KG1 (cell line): Measurements from ENCODE around the gene UCK2.

ENCODE experiments used
- DNase-seq: peaks from one replicate; lab custom pipeline; 2025; lab: John Stamatoyannopoulos, UW

UCK2 gene

GRCh38 chr1:165856021-165856420 is 28.6 kb downstream of the UCK2 start:
- no peak for DNase-seq

- no peak for DNase-seq
Observed at GRCh38 chr1:165856606-165857005, 29.2 kb downstream of the UCK2 start.

- DNase-seq = no peak
Observed at GRCh38 chr1:165857046-165857801, 29.8 kb downstream of the UCK2 start.

GRCh38 chr1:165858364-165858823 is 31.0 kb downstream of the UCK2 start:
- no peak for DNase-seq

DNA sequence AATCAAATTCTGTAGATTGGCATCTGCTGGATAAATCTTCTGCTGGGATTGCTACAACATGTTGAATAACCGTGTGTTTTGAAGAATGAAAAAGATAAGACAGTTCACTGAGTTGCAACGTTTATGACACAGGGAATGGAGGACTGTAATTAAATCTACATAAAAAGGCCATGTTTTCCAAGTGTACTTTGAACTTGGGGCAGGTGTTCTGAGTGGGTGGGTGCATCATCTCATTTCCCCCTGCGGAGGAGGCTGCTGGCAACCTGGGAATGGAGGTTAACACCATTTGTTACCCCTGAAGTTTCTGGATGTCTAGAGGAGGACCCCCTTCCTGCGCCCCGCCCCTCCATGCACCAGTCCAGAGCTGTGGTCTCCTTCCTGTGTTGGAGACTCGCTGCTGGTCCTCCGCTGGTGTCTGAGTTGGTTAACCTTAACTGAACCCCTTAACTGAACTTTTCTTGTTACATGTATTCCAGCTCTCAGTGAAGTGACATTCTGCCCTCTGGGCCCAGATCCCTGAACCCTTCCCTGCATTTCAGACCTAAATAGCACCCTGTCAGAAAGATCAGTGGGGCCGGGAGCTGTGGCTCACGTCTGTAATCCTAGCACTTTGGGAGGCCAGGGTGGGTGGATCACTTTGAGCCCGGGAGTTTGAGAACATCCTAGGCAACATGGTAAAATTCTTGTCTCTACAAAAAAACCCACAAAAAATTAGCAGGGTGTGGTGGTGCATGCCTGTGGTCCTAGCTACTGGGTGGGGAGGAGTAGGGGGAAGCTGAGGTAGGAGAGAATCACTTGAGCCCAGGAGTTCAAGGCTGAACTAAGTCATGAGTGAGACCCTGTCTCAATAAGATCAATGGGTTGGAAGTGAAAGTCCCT is 31.8 kb downstream of the UCK2 start:
- no peak for DNase-seq

GRCh38 chr1:165860065-165860464 is 32.7 kb downstream of the UCK2 start:
- no peak for DNase-seq

DNA sequence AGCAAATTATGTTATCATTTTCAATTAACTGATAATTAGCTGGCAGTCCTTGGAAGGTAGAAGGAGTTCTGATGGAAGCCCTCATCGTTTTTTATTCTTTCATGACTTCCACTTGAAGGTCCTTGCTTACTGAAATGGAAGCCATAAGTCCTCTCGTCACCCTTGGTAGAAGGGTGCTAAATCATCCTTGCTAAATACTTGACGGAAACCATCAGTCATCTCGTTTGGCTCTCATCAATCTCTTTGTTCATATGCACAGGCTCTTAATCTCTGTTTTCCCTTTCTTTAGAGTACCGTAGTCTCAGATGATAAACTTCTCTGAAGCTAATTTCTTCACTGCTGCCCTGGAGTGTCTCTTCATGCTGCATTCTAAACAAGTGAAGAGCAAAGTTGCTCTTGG is 34.5 kb downstream of the UCK2 start:
- no peak for DNase-seq

- no peak for DNase-seq
Observed at GRCh38 chr1:165862448-165862847, 35.0 kb downstream of the UCK2 start.

- no peak for DNase-seq
Observed at GRCh38 chr1:165863346-165863745, 35.9 kb downstream of the UCK2 start.

DNA sequence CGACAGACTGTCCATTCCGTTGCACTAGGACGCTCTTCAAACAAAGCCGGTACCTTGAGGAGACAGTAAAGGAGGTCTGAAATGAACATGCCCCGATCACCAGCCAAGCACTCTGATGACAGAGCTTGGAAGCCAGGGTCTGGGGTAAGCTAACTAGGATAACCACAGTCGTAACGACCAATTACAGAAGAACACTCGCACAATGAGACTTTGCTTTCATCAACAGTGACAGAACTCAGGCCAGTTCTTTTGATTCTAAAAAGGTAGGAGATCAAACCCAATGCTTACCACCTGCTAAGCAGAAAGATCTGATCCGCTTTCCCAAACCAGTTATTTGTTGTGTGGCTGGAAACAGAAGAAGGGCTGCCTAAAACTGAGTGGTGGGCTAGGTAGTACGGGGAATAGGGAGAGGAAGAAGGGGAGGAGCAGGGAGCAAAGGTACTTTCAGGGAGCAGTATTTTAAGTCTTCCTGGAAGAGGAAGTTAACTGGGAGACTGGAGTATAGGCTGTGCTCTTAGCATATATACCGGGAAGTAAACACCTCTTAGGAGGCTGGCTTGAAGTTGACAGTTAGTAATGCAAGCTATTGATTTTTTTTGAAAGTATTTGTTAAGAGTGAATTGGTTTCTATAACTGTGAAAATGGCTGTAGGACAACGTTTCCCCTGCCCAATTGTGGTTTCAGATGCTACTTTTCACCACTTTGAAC is 38.4 kb downstream of the UCK2 start:
- DNase-seq = no peak

DNA sequence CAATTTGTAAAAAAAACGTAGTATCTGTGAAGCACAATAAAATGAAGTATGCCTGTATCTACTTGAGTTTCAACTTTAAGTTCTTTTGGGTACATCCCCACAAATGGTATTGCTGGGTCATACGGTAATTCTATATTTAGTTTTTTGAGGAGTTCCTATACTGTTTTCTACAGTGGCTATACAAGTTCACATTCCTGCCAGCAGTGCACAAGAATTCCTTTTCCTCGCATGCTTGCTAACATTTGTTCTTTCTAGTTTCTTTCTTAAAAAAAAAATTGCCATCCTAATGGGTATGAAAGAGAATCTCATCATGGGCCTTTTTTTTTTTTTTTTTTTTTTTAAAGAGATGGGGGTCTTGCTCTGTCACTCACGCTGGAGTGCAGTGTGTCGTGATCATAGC is 41.9 kb downstream of the UCK2 start:
- no peak for DNase-seq

- peak; percentile 63 for DNase-seq
Observed at GRCh38 chr1:165871311-165872067, 44.1 kb downstream of the UCK2 start.

DNA sequence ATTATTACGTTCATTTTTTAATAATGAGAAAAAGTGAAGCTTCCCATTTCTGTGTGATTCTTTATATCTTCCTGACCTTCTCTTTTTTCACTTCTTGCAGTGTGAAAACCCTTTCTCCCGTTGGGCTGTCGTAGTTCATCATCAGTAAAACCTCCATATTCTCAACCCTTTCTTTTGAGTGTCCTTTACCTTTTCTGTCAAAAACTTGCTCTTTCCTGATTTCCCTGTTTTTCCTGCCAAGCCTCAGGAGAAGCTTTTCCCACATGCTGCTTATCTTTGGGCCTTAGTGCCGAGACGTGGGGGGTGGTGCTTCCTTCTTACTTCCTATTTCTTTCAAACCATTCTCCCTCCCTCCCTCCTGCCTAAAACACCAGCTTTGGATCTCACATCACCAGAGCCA is 46.1 kb downstream of the UCK2 start:
- no peak for DNase-seq

DNA sequence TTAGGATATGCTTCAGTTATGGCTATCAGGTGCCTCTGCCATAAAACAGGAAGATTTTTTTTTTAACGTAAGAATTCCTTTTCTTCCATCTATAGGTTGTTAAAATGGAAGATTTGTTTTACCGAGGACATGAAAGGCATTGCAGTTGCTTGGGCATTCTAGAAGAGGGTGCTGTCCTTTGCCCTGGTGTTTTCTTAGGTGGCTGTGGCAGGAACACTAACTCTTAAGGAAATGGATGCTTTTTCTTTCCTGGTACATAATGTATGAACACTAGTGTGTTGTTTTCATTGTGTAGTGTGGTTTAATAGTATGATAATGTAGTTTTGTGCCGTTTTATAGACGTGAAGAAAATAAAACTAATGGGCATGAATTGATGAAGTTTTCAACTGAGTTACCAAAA is 47.2 kb downstream of the UCK2 start:
- no peak for DNase-seq

DNA sequence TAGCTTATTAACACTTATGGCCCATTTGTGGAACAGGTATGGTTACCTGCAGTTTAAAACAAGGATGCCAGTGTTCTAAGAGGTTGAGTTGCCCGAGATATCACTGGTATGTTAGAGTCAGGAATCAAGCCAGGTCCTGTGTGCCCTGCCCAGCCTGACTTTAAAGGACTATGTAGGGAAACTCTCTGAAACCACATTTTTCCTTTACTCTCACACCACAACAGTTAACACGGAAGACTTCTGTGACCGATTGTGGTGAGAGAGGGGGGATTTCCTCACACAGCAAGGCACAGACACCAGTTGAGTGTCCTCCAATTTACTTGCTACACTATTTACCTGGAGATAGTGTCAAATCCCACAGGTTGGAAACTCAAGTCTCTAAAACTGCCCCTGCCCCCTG is 47.8 kb downstream of the UCK2 start:
- DNase-seq = no peak

DNA sequence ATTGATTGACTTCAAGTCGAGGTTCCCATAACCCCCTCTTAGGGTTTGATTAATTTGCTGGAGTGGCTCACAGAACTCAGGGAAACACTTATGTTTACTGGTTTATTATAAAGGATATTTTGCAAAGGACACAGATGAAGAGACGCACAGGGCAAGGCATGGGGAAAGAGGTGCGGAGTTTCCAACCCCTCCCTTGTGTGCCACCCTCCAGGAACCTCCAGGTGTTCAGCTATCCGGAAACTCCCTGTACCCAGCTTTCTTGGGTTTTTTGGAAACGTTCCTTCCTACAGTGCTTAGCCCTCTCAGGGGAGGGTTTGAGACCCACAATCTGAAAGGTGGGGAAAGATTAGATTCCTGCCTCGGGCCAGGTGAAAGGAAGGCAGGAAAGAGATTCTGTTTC is 48.2 kb downstream of the UCK2 start:
- no peak for DNase-seq

DNA sequence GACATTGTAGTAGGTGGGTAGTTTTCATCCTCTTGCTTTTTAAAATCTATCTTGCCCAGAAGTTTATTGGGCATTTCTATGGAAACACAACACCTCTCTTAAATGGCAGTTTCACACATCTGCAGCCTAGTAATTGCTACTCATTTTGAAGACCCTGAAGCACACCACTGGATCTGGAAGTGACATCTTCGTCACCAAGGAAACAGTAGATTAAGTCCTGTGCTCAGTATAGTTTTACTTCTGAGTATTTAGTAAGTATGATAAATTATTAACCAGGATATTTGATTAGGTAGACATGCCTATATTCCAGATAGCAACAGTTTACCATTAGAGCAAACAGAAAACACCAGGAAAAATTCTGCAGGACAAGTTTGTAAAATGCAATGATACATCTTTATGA is 48.7 kb downstream of the UCK2 start:
- DNase-seq = no peak

DNA sequence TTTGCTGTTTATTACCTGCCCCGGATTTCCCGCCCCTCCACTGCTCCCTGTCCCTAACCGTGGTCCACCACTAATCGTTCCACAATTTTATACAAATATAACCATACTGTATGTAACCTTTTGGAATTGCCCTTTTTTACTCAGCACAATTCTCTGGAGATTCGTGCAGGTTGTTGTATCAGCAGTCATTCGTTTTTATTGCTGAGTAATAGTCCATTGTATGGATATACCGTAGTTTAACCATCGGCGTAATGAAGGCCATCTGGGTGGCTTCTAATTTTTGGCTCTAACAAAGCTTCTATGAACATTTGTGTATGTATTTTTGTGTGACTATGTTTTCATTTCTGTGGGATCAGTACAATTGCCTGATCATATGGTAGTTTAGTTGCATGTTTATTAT is 50.0 kb downstream of the UCK2 start:
- DNase-seq = no peak

- DNase-seq = no peak
Observed at GRCh38 chr1:165877940-165878556, 50.6 kb downstream of the UCK2 start.

GRCh38 chr1:165879946-165880345 is 52.5 kb downstream of the UCK2 start:
- DNase-seq = no peak

- DNase-seq = no peak
Observed at GRCh38 chr1:165880993-165881392, 53.6 kb downstream of the UCK2 start.
